ENCODE data around the gene SPATS2L. TPM values are rescaled to one million over a fixed set of nuclear protein-coding genes. Genes with fewer than 3 reads are reported as not detected.
A peak's percentile ranks its signal among the peaks of the same experiment; 100 is the strongest.

SPATS2L gene
- total and polyA plus RNA-seq, 8 donors, result 81.2 to 96.7 (median 91.2) TPM

GRCh38 chr2:200523604-200524003 is 217.1 kb downstream of the SPATS2L start:
- peaks cover 6 to 12% of the 10 kb centered on the region in 2 donors for H3K4me1 ChIP-seq
- H3K27ac ChIP-seq, result no peak overlapping the region
- no peak overlapping the region for H3K4me3 ChIP-seq
- intact Hi-C loops (cut with DNase I), result no loop called here
- H3K9me3 ChIP-seq, result no peaks in the 10 kb centered on the region
- no peaks in the 10 kb centered on the region for H3K27me3 ChIP-seq
- no peaks in the 10 kb centered on the region for H3K36me3 ChIP-seq
- ATAC-seq (no peak), DNase-seq (no peak)
- no peak for TF ChIP-seq CTCF (IDR thresholded peaks at IDR 0.05)

DNA sequence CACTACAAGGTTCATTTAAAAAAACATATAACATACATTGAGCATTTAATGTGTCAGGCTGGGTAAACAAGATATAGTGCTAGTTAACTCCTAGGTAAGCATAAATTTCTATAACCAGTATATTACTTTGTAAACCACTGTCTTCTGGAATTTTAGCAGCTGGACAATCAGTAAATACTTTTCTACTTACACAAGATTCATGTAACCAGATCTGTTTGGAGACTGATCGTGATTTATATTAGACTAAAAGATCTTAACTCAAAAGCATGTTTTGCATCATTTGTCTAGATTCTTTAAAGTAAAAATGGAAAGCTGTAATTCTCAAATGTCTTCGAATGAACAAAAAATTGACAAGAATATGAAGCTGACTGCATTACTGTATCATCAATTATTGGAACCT is 218.6 kb downstream of the SPATS2L start:
- Histone ChIP-seq H3K36me3 (no peaks in the 10 kb centered on the region), H3K27me3 (no peaks in the 10 kb centered on the region), H3K4me1 (peaks cover 6 to 12% of the 10 kb centered on the region in 2 donors), H3K27ac (no peak overlapping the region), H3K9me3 (no peaks in the 10 kb centered on the region), H3K4me3 (peak overlapping the region in 1 of 2 donors; percentile 84)
- DNase-seq, result no peak
- TF ChIP-seq CTCF (IDR thresholded peaks at IDR 0.05), result no peak
- no peak for ATAC-seq
- intact Hi-C loops (cut with DNase I), result no loop called here

GRCh38 chr2:200525551-200525881 is 219.0 kb downstream of the SPATS2L start:
- ATAC-seq (no peak), DNase-seq (no peak)
- Histone ChIP-seq H3K27ac (peak overlapping the region; percentile 57 to 68), H3K4me3 (peak overlapping the region; percentile 68 to 84), H3K4me1 (peaks cover 6 to 12% of the 10 kb centered on the region in 2 donors), H3K36me3 (no peaks in the 10 kb centered on the region), H3K27me3 (no peaks in the 10 kb centered on the region), H3K9me3 (no peaks in the 10 kb centered on the region)
- TF ChIP-seq CTCF (IDR thresholded peaks at IDR 0.05), result no peak
- intact Hi-C loops (cut with DNase I), result no loop called here

DNA sequence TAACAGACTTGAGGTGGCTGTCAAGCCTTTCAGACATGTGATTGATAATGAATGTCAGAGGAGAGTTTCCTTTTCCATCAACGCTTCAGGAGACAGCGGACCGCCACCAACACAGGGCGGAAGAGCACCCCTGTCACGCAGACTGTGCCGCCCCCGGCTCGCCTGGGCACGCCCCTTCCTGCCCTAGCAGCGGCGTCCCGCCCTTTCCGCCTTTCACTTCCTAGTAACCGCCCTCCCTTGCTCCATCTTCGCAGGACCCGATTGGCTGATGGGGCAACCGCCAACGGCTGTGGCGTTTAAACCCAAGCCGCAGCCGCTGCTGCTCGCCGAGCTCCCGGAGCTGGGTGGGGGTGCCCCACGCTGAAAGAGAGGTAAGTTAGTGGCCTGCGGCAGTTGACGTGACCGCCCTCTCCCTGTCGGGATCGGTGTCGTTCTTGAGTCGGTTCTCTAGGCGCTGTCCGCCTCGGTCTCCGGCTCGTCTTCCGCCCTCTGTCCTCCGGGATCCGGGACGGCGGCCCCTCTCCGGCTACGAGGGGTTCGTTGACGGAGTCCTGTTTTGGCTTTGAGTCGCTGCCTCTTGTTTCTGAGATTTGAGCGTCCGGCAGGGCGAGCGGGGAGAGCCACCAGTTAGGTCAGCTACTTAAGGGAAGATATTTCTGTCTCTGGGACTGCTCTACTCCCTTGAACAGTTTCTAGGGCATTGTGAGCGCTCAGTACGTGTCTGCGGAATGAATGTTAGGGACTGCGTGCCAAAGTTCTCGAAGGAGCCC is 219.6 kb downstream of the SPATS2L start, which contains the start of gene SGO2:
SGO2 (plus strand) TSS at position 326 of the 770 bp plus-strand sequence. CDS start 6,769 bp downstream, outside the sequence.
- peak; percentile 91 to 99 (median 96) for DNase-seq
- peak; percentile 100 for ATAC-seq
- no peaks in the 10 kb centered on the region for H3K27me3 ChIP-seq
- H3K4me3 ChIP-seq, result peak within 1 kb of the TSS; percentile 68 to 84
- peaks cover 6 to 12% of the 10 kb centered on the region in 2 donors for H3K4me1 ChIP-seq
- no peak for TF ChIP-seq CTCF (IDR thresholded peaks at IDR 0.05)
- no peaks in the 10 kb centered on the region for H3K9me3 ChIP-seq
- peak within 1 kb of the TSS; percentile 57 to 68 for H3K27ac ChIP-seq
- intact Hi-C loops (cut with DNase I), result no loop called here
- H3K36me3 ChIP-seq, result no peaks in the 10 kb centered on the region

GRCh38 chr2:200528228-200528627 is 221.7 kb downstream of the SPATS2L start:
- H3K4me1 ChIP-seq, result peaks cover 6 to 12% of the 10 kb centered on the region in 2 donors
- no peaks in the 10 kb centered on the region for H3K27me3 ChIP-seq
- intact Hi-C loops (cut with DNase I), result no loop called here
- H3K27ac ChIP-seq, result no peak overlapping the region
- ATAC-seq, result no peak
- H3K36me3 ChIP-seq, result no peaks in the 10 kb centered on the region
- no peak for TF ChIP-seq CTCF (IDR thresholded peaks at IDR 0.05)
- no peak for DNase-seq
- H3K4me3 ChIP-seq, result no peak overlapping the region
- H3K9me3 ChIP-seq, result no peaks in the 10 kb centered on the region

Other genes with a start within 250 kb of the SPATS2L start
- 10 to 100 TPM; 13.8 to 14.3 TPM for gene KCTD18, start 203.4 kb downstream of the SPATS2L start, total RNA-seq
- gene KCTD18, start 203.4 kb downstream of the SPATS2L start, polyA plus RNA-seq (ENCODE audit: insufficient read length in 6 of 6), result 10 to 100 TPM; 16.5 to 18.9 (median 17.5) TPM
- gene SGO2, start 219.5 kb downstream of the SPATS2L start, total RNA-seq, result 1 to 10 TPM; 3.6 to 7.2 TPM
- 10 to 100 TPM; 11.7 to 26.2 (median 15.5) TPM for gene SGO2, start 219.5 kb downstream of the SPATS2L start, polyA plus RNA-seq (ENCODE audit: insufficient read length in 6 of 6)